GM10266 (cell line): ENCODE data around the gene AKIP1.
"Not testable (repeated sequence)": the region's sequence is repeated elsewhere in the genome, so short reads cannot be mapped to it uniquely, and the experiment has no call there.

ENCODE experiments used
- DNase-seq: peaks from one replicate; pipeline ENCODE4 v3.0.0; 2012; ENCODE audit errors: extremely low spot score
- CTCF ChIP-seq: IDR thresholded peaks from 2 replicates; pipeline ENCODE4 v1.5.1; 2012; ENCODE audit warnings: mild to moderate bottlenecking, low read depth; ENCODE audit not compliant: control insufficient read depth, insufficient read depth; ENCODE audit errors: missing control alignments

The AKIP1 gene

GRCh38 chr11:8933931-8934330 lies 22.9 kb downstream of the AKIP1 start:
- TF ChIP-seq CTCF: no peak

GRCh38 chr11:8934742-8935488 lies 23.9 kb downstream of the AKIP1 start:
- no peak for DNase-seq

More at GRCh38 chr11:8933931-8934330, 22.9 kb downstream of the AKIP1 start:
- DNase-seq: no peak

GRCh38 chr11:8935789-8936188 lies 24.8 kb downstream of the AKIP1 start:
- DNase-seq: not testable (repeated sequence)

More at GRCh38 chr11:8934742-8935488, 23.9 kb downstream of the AKIP1 start:
- no peak for TF ChIP-seq CTCF

- no peak for DNase-seq
- TF ChIP-seq CTCF: no peak
These were observed 26.2 kb downstream of the AKIP1 start for GRCh38 chr11:8937159-8937558.

- no peak for TF ChIP-seq CTCF
- DNase-seq: no peak
These were observed 26.7 kb downstream of the AKIP1 start for GRCh38 chr11:8937659-8938058.

- TF ChIP-seq CTCF: no peak
- DNase-seq: no peak
These were observed 30.5 kb downstream of the AKIP1 start for GRCh38 chr11:8941341-8942103.

GRCh38 chr11:8942518-8943066 lies 31.6 kb downstream of the AKIP1 start, which contains the start of gene ASCL3:
ASCL3 (minus strand) TSS chr11:8943016; CDS start chr11:8938161, 4,855 bp downstream.
- no peak for DNase-seq

More at GRCh38 chr11:8942518-8943066, 31.6 kb downstream of the AKIP1 start, which contains the start of gene ASCL3:
- no peak for TF ChIP-seq CTCF
